HG03558 (cell line): Measurements from ENCODE around the gene PDGFC.

ENCODE experiments used
- ATAC-seq: cut with Tn5 transposase; IDR thresholded peaks from one replicate; pipeline ENCODE4 v1.9.1; 2021; ENCODE audit warnings: moderate number of reproducible peaks; ENCODE audit not compliant: unreplicated experiment; ENCODE audit errors: extremely low read depth

Gene PDGFC

DNA sequence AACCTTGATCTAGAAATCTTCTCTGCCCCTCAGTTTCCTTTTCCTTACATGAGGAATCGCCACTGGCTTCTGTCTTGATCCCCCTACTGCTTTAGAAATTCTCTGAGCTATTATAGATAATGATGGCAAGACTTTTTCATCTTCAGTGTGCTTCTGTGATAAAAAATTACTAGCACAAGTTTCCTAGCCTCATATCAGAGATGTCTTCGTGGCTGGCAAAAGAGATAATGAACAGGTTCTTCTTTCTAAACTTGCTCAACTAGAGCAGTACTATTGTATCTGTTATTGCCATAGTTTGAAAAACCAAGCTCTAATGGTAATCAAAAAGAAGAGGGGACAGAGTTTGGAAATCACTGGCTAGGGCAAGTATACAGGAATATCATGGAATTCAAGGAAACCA, 4.1 kb upstream of the PDGFC start:
- no peak for ATAC-seq

GRCh38 chr4:156974264-156974663, 2.7 kb upstream of the PDGFC start:
- ATAC-seq: no peak

- ATAC-seq: no peak
These were observed 898 bp upstream of the PDGFC start for GRCh38 chr4:156972379-156973015.

DNA sequence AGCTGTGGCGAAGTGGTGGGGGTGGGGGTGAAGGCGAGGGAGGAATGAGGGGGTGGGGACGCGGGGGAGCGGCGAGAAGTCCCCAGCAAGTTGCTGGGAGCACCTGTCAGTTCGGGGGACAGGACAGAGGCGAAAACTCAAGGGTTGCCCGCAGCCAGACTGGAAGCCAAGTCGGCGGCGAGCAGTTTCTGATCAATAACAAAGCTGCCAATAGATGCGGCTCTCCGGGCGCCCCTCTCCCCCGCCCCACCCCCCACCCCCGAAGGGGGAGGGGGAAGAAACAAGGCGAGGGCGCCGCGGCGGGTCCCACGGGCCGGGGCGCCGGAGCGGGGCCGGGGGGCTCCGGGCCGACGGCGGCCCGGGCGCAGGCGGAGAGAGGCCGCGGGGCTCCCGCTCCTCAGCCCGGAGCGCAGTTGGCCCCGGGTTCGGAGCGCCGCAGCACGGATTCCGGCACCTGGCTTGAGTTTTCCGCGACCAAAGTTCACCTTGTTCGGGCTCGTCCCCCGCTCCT, 379 bp downstream of the PDGFC start:
- no peak for ATAC-seq

DNA sequence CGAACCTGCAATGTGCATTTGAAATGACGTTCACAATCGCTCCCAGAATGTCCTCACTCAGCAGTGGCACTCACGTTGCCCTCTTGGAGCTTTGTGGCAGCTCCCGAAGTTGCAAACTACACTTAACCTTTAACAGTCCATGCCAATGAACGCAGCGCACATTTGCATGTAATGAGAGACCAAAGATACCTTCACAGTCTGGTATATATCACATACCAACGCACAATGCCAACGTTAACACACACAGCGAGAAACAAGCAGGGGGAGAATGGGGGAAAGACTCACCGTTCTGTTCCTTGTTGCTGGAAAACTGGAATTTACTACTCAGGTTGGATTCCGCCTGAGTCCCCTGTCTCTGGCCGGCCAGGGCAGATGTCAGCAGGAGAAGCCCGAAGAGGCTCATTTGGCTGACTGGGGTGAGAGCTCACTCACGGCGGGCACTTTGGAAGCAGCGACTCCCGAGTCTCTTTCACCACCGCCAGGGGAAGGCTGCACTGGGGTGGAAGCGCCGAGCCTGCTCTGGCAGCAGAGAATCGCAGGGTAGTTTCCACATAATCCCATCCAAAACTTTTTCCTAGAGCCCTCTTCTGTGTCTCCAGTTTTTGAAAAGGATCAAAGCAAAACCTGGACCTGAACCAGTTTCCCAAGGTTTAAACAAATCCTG, 966 bp downstream of the PDGFC start:
- no peak for ATAC-seq

- no peak for ATAC-seq
These were observed 1.7 kb downstream of the PDGFC start for GRCh38 chr4:156969911-156970310.

GRCh38 chr4:156969101-156969500, 2.5 kb downstream of the PDGFC start:
- no peak for ATAC-seq

- no peak for ATAC-seq
These were observed 3.1 kb downstream of the PDGFC start for GRCh38 chr4:156968479-156968984.

- no peak for ATAC-seq
These were observed 4.8 kb downstream of the PDGFC start for GRCh38 chr4:156966836-156967235.

DNA sequence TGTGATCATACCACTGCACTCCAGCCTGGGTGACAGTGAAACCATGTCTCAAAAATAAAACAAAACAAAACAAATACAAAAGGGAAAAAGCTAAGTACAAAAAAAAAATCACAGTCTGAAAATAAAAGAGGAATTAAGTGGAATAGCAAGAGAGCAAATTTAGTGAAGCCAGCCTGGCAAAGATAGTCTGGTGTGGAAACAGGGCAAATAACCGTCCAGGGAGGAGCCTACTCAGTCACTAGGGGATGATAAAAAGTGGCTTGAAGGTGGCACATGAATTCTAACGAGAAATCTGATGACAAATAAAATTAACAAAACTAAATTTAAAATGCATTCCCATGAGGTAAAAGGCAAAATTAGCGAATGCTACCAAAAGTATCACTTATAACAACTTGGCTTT, 8.2 kb downstream of the PDGFC start:
- no peak for ATAC-seq

GRCh38 chr4:156962528-156962974, 9.0 kb downstream of the PDGFC start:
- no peak for ATAC-seq

GRCh38 chr4:156962058-156962358, 9.6 kb downstream of the PDGFC start:
- ATAC-seq: no peak

DNA sequence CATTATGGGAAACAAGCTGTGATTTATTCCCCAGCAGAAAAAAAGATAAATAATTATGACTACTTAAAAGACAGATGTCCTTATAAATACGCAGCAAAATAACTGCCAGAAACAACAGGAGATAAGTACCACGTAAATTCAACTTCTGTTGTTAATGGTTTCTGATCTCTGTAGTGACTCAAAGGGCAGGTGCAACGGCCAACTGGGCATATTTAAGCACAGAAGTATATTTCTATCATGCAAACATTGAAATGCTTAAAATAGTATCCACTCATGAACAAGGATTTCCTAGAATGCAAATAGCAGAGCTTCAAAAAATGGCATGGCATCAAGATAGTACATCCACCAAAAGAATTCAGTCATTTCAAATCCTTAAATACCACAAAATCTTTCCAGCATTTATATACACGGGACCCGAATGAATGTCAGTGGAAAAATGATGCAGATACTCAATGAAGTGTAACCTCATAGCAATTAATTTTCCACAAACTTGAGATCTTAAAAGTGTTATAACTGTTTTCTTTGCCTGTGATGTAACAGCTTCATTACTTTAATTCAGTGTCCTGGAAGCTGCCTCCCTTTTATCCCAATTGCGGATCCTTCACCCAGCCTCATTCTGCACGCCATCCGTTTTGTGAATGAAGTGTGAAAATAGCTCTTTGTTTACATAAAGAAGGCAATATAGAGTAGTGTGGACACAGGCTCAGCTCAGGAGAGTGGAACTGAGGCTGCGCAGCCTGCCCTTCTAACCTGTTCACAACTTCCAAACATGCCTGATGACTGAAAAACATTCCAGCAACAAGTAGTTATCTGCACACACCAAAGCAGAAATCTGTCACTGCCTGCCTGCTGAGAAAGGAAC, 10.2 kb downstream of the PDGFC start:
- no peak for ATAC-seq

DNA sequence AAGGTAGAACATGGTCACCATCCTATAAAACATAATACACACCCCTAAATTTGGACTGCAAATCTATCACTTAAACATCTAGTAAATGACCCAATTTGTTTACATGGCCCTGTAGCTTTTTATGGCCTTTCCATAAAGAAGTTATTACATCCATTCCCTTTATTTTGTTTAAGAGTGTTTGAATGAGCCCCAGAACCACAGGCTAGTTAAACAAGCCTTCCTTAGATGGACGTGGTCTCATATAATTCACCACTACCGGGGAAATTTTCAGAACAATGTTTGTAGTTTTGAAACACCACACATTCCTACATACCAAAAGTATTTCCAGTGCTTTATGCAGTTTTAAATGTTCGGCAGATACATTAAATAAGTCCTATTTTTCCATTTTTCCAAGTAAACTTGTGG, 12.3 kb downstream of the PDGFC start:
- ATAC-seq: no peak

GRCh38 chr4:156958276-156959074, 13.1 kb downstream of the PDGFC start:
- no peak for ATAC-seq

- ATAC-seq: no peak
These were observed 14.0 kb downstream of the PDGFC start for GRCh38 chr4:156957556-156957955.

- no peak for ATAC-seq
These were observed 14.7 kb downstream of the PDGFC start for GRCh38 chr4:156956826-156957368.

DNA sequence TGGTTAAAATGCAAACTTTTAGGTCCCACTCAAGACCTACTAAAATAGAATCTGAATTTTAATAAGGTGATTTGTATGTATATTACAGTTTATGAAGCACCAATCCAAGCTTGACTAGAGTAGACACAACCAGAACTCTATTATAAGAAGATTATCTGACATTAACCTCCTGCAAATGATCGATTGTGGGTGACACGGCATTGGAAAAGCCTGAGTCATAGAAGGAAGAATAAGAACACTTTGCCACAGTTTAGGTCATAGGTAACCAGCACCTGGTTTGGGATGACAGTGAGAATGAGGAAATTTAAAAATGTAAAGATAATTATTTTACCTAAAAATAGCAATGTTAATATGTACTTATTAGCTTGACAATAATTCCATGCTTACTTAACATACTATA, 15.2 kb downstream of the PDGFC start:
- no peak for ATAC-seq

- no peak for ATAC-seq
These were observed 17.0 kb downstream of the PDGFC start for GRCh38 chr4:156954587-156954986.

DNA sequence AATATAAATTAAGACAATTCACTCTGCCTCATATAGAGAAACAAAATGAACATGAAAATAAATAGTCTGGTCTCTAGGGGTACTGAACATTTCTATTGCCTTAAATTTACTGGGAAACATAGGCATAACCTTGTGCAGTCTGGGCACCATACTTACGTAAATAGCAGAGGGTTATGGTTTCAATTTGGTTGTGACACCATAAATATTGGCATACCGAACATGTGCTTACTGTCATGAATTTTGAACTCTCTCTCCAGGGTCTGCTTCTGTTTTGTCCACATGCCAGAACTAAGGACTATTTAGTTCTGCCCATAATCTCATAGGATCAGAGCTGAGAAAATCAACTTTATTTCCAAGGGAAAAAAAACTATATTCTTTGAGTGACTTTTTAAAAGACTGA, 17.6 kb downstream of the PDGFC start:
- no peak for ATAC-seq
